ENCODE results near the gene PRDX6. TPM values are rescaled to one million over a fixed set of nuclear protein-coding genes. Genes with fewer than 3 reads are reported as not detected.

Gene PRDX6
- total RNA-seq, 3 donors from 2014 or later, result 250 to 691 (median 267) TPM

DNA sequence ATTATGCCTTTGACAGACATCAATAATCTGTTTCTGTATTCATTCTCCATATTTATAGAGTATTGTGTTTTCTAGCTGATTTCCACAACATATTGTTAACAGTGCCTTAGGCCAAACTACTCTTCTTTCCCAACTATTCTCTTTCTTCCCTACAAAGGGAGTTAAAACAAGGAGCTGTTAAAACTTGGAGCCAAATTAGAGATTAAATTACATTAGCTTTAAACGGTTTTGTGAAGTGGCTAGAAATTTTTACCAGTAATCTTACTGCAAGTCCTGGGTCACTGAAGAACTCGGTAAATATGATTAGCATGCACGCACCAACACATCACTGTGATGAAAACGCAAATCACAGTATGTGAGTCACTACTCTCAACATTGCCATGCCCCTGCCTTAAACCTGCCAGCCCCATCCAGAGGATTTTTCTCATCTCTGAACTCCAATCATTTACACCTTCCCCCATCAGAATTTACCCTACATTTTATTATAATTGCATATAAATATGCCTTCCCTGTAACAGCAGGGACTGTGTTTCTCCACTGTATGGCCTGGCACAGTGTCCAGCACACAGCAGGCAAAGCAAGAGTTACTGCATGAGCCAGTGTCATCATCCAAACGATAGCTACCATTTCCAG, 1.5 kb upstream of the PRDX6 start:
- Histone ChIP-seq H3K4me1 (peaks cover 0 to 13% of the 10 kb centered on the region in 2 donors), H3K4me3 (peak overlapping the region; percentile 83 to 98 (median 91)), H3K9me3 (peaks cover 5 to 7% of the 10 kb centered on the region in 2 donors), H3K27me3 (no peaks in the 10 kb centered on the region), H3K36me3 (no peaks in the 10 kb centered on the region), H3K27ac (peak overlapping the region in 1 of 2 donors; percentile 89)
- no peak for TF ChIP-seq POLR2A (IDR thresholded peaks at IDR 0.05)
- no peak for TF ChIP-seq POLR2AphosphoS5 (IDR thresholded peaks at IDR 0.05)
- TF ChIP-seq, protein P1, sequence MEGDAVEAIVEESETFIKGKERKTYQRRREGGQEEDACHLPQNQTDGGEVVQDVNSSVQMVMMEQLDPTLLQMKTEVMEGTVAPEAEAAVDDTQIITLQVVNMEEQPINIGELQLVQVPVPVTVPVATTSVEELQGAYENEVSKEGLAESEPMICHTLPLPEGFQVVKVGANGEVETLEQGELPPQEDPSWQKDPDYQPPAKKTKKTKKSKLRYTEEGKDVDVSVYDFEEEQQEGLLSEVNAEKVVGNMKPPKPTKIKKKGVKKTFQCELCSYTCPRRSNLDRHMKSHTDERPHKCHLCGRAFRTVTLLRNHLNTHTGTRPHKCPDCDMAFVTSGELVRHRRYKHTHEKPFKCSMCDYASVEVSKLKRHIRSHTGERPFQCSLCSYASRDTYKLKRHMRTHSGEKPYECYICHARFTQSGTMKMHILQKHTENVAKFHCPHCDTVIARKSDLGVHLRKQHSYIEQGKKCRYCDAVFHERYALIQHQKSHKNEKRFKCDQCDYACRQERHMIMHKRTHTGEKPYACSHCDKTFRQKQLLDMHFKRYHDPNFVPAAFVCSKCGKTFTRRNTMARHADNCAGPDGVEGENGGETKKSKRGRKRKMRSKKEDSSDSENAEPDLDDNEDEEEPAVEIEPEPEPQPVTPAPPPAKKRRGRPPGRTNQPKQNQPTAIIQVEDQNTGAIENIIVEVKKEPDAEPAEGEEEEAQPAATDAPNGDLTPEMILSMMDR (IDR thresholded peaks at IDR 0.05), result no peak
- intact Hi-C loops (cut with DNase I; ENCODE audit: low total_unique reads), result no loop called here
- no peak for DNase-seq (ENCODE audit: low spot score in 2 of 2)

DNA sequence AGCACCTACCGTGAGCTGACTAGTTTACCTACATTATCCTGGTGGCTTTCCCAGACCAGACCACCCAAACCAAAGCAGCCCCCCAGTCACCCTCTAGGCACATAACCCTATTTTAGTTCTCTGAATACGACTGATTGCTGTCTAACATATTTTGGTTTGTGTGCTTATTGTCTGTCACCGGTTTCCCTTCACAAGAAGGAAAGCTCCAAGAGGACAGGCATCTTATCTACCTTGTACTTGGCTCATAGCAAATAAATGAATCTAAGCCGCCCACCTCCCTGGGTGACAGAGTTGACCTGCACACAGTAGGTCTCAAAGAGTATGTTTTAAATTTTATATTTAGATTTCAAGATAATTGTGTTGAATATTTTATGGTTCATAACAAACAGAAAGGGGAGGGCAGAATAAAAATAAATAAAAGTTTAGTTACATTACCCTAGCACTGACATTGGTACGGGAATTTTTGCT, 904 bp upstream of the PRDX6 start:
- no peak for TF ChIP-seq POLR2AphosphoS5 (IDR thresholded peaks at IDR 0.05)
- no peak for TF ChIP-seq POLR2A (IDR thresholded peaks at IDR 0.05)
- TF ChIP-seq, protein P1 (IDR thresholded peaks at IDR 0.05), result no peak
- Histone ChIP-seq H3K9me3 (peaks cover 0 to 1% of the 10 kb centered on the region in 2 donors), H3K4me1 (peaks cover 0 to 13% of the 10 kb centered on the region in 2 donors), H3K4me3 (peak overlapping the region; percentile 83 to 98 (median 91)), H3K27me3 (no peaks in the 10 kb centered on the region), H3K36me3 (no peaks in the 10 kb centered on the region), H3K27ac (peak overlapping the region in 1 of 2 donors; percentile 89)
- intact Hi-C loops (cut with DNase I; ENCODE audit: low total_unique reads), result no loop called here
- no peak for DNase-seq (ENCODE audit: low spot score in 2 of 2)

DNA sequence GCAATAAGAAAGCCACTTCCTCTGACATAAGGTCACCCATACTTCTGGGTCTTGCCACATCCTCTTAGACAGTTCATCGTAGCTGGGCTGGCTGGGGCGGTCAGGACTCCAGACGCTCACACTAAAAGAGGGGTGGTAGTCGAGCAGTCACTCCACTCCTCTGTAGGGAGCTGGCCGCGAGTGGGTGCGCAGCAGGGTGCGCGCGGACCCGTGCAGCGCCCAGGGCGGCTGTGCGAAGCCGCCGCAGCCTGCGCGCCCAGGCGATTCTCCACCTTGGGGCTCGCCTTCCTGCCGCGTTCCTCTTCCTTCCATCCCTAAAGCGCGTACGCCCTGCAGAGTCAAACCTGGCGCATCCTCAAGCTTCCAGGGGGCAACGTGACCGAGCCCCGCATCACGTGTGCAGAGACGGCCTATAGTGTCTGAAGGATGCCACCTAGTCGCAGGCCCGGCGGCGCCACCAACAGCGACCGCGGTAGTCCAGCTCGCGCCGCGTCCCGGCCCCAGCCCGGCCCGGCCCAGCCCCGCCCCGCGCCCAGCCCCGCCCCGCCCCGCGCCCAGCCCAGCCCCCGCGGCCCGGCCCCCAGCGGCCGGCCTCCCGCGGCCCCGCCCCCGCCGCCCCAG, 360 bp upstream of the PRDX6 start:
- Histone ChIP-seq H3K27ac (peak overlapping the region; percentile 98 to 99), H3K9me3 (no peaks in the 10 kb centered on the region), H3K27me3 (no peaks in the 10 kb centered on the region), H3K4me3 (peak overlapping the region; percentile 83 to 98 (median 91)), H3K4me1 (peaks cover 0 to 13% of the 10 kb centered on the region in 2 donors), H3K36me3 (no peaks in the 10 kb centered on the region)
- TF ChIP-seq, protein P1 (IDR thresholded peaks at IDR 0.05), result no peak
- no peak for TF ChIP-seq POLR2A (IDR thresholded peaks at IDR 0.05)
- TF ChIP-seq POLR2AphosphoS5 (IDR thresholded peaks at IDR 0.05), result peak in 1 of 3 donors; percentile 12
- peak; percentile 86 to 88 for DNase-seq (ENCODE audit: low spot score in 2 of 2)
- intact Hi-C loops (cut with DNase I; ENCODE audit: low total_unique reads), result no loop called here

DNA sequence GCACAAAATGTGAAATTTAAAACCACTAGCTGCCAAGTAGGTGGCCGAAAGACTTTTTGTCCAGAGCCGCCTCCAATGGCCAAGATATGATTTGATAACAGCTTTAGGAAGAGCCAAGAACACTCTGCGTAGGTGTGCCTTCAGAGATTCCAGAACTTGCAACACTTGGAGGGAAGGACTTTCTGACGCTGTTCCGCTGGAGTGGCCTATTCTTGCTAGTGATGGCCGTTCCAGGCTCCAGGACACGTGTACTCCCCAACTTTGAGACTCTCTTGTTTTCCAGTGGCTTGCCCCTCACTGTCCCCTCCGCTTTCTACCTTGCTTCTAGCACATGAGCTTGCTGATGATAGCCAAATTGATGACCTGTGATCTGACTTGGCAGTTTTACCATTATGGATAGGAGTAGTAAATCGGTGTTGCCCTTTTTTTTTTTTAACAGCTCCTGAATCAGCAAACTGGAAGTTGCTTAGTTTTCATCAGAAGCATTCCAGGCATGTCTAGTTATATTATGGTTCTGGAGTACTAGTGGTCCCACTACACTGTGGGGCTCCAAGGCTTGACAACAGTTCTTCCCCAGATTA, 1.0 kb downstream of the PRDX6 start:
- intact Hi-C loops (cut with DNase I; ENCODE audit: low total_unique reads), result no loop called here
- H3K27me3 ChIP-seq, result no peaks in the 10 kb centered on the region
- peaks cover 0 to 13% of the 10 kb centered on the region in 2 donors for H3K4me1 ChIP-seq
- TF ChIP-seq, protein P1 (IDR thresholded peaks at IDR 0.05), result no peak
- TF ChIP-seq POLR2A (IDR thresholded peaks at IDR 0.05) (no peak), POLR2AphosphoS5 (IDR thresholded peaks at IDR 0.05) (no peak)
- H3K36me3 ChIP-seq, result no peaks in the 10 kb centered on the region
- DNase-seq (ENCODE audit: low spot score in 2 of 2), result peak in 1 of 2 donors; percentile 43
- H3K9me3 ChIP-seq, result no peaks in the 10 kb centered on the region
- H3K27ac ChIP-seq, result peak overlapping the region; percentile 98 to 99
- H3K4me3 ChIP-seq, result peak overlapping the region; percentile 83 to 98 (median 91)

DNA sequence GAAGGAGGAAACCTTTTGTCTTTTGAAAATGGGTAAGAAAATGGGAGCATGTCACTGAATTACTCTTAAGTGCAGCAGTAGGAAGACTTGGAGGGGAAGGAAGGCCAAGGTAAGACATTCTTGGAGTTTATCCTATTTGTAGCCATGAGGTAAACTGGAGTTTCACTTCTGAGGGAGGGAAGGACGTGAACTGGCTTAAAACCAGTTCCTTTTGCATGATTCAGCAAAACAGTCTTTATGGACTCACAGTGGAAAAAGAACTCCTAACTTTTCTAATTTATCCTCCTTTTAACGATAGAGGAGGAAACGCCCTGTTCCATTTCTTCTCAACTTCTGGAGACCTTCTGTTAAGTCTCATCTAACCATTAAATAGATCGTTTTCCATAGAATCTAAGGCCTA, 2.5 kb downstream of the PRDX6 start:
- Histone ChIP-seq H3K4me1 (peaks cover 0 to 13% of the 10 kb centered on the region in 2 donors), H3K36me3 (no peaks in the 10 kb centered on the region), H3K27ac (no peak overlapping the region), H3K4me3 (peak overlapping the region in 2 of 3 donors; percentile 83 to 91), H3K9me3 (no peaks in the 10 kb centered on the region), H3K27me3 (no peaks in the 10 kb centered on the region)
- TF ChIP-seq, protein P1 (IDR thresholded peaks at IDR 0.05), result no peak
- no peak for TF ChIP-seq POLR2AphosphoS5 (IDR thresholded peaks at IDR 0.05)
- no peak for TF ChIP-seq POLR2A (IDR thresholded peaks at IDR 0.05)
- intact Hi-C loops (cut with DNase I; ENCODE audit: low total_unique reads), result loop anchor here (5.0 kb wide), 1 partner anchor 652 kb away; no protein-coding TSS in a partner anchor
- DNase-seq (ENCODE audit: low spot score in 2 of 2), result no peak
